ENCODE data around the gene KIF3C. TPM values are rescaled to one million over a fixed set of nuclear protein-coding genes. Genes with fewer than 3 reads are reported as not detected.
A peak's percentile ranks its signal among the peaks of the same experiment; 100 is the strongest.

Gene KIF3C
- total RNA-seq, 1 donor from 2014 or later: 56.2 TPM

- Mint-ChIP-seq H3K4me1 (no peaks in the 10 kb centered on the region), H3K27ac (ENCODE audit: unreplicated experiment) (no peak overlapping the region)
- no peak for TF ChIP-seq CTCF (conservative IDR thresholded peaks at IDR 0.05)
Measured at GRCh38 chr2:25957743-25958142, 24.6 kb downstream of the KIF3C start.

GRCh38 chr2:25955869-25956535 lies 26.3 kb downstream of the KIF3C start:
- Mint-ChIP-seq H3K9me3 (no peaks in the 10 kb centered on the region), H3K4me1 (peaks cover 6% of the 10 kb centered on the region), H3K27ac (ENCODE audit: unreplicated experiment) (no peak overlapping the region), H3K36me3 (ENCODE audit: low read depth) (no peaks in the 10 kb centered on the region), H3K27me3 (ENCODE audit: low read depth) (no peaks in the 10 kb centered on the region), H3K4me3 (no peak overlapping the region)
- no peak for TF ChIP-seq CTCF (conservative IDR thresholded peaks at IDR 0.05)
- DNase-seq (ENCODE audit: low read depth, low spot score): no peak

More at GRCh38 chr2:25957743-25958142, 24.6 kb downstream of the KIF3C start:
- H3K9me3 Mint-ChIP-seq: no peaks in the 10 kb centered on the region
- no peaks in the 10 kb centered on the region for H3K36me3 Mint-ChIP-seq (ENCODE audit: low read depth)
- no peak for DNase-seq (ENCODE audit: low read depth, low spot score)
- no peak overlapping the region for H3K4me3 Mint-ChIP-seq
- no peaks in the 10 kb centered on the region for H3K27me3 Mint-ChIP-seq (ENCODE audit: low read depth)

GRCh38 chr2:25955036-25955435 lies 27.3 kb downstream of the KIF3C start:
- Mint-ChIP-seq H3K27ac (ENCODE audit: unreplicated experiment) (peak overlapping the region; percentile 97), H3K27me3 (ENCODE audit: low read depth) (no peaks in the 10 kb centered on the region), H3K4me1 (peaks cover 8% of the 10 kb centered on the region), H3K9me3 (no peaks in the 10 kb centered on the region), H3K36me3 (ENCODE audit: low read depth) (no peaks in the 10 kb centered on the region), H3K4me3 (no peak overlapping the region)
- no peak for DNase-seq (ENCODE audit: low read depth, low spot score)
- no peak for TF ChIP-seq CTCF (conservative IDR thresholded peaks at IDR 0.05)

GRCh38 chr2:25954199-25954752 lies 28.0 kb downstream of the KIF3C start:
- no peak for DNase-seq (ENCODE audit: low read depth, low spot score)

GRCh38 chr2:25951071-25951547 lies 31.2 kb downstream of the KIF3C start:
- Mint-ChIP-seq H3K9me3 (no peaks in the 10 kb centered on the region), H3K27me3 (ENCODE audit: low read depth) (no peaks in the 10 kb centered on the region), H3K27ac (ENCODE audit: unreplicated experiment) (no peak overlapping the region), H3K36me3 (ENCODE audit: low read depth) (no peaks in the 10 kb centered on the region), H3K4me1 (peaks cover 8% of the 10 kb centered on the region), H3K4me3 (no peak overlapping the region)
- peak; percentile 98 for TF ChIP-seq CTCF (conservative IDR thresholded peaks at IDR 0.05)
- DNase-seq (ENCODE audit: low read depth, low spot score): peak; percentile 73

More at GRCh38 chr2:25954199-25954752, 28.0 kb downstream of the KIF3C start:
- Mint-ChIP-seq H3K36me3 (ENCODE audit: low read depth) (no peaks in the 10 kb centered on the region), H3K4me1 (peaks cover 8% of the 10 kb centered on the region), H3K27ac (ENCODE audit: unreplicated experiment) (no peak overlapping the region), H3K9me3 (no peaks in the 10 kb centered on the region), H3K27me3 (ENCODE audit: low read depth) (no peaks in the 10 kb centered on the region), H3K4me3 (no peak overlapping the region)
- TF ChIP-seq CTCF (conservative IDR thresholded peaks at IDR 0.05): no peak

Measured in neural crest cell (in vitro differentiated cells).